IPS-15b (cell line): ENCODE data around the gene KRTAP3-1.
"Not testable (repeated sequence)": the region's sequence is repeated elsewhere in the genome, so short reads cannot be mapped to it uniquely, and the experiment has no call there.

Experiments
- H3K27me3 ChIP-seq: one replicate; pipeline ENCODE4 v1.6.1; 2013; ENCODE audit warnings: low read length; ENCODE audit not compliant: control insufficient read depth, insufficient read depth
- H3K36me3 ChIP-seq: one replicate; pipeline ENCODE4 v1.6.1; 2013; ENCODE audit warnings: low read length; ENCODE audit not compliant: control insufficient read depth, insufficient read depth
- H3K4me1 ChIP-seq: one replicate; pipeline ENCODE4 v1.6.1; 2013; ENCODE audit warnings: mild to moderate bottlenecking, low read length; ENCODE audit not compliant: control insufficient read depth, insufficient read depth
- H3K4me3 ChIP-seq: one replicate; pipeline ENCODE4 v1.5.1; 2013; ENCODE audit warnings: low read depth, low read length
- H3K9ac ChIP-seq: one replicate; pipeline ENCODE4 v1.6.1; 2013; ENCODE audit warnings: low read depth, mild to moderate bottlenecking, low read length
- H3K9me3 ChIP-seq: one replicate; pipeline ENCODE4 v1.6.1; 2013; ENCODE audit warnings: mild to moderate bottlenecking, low read length; ENCODE audit not compliant: control insufficient read depth, insufficient read depth

KRTAP3-1 gene

DNA sequence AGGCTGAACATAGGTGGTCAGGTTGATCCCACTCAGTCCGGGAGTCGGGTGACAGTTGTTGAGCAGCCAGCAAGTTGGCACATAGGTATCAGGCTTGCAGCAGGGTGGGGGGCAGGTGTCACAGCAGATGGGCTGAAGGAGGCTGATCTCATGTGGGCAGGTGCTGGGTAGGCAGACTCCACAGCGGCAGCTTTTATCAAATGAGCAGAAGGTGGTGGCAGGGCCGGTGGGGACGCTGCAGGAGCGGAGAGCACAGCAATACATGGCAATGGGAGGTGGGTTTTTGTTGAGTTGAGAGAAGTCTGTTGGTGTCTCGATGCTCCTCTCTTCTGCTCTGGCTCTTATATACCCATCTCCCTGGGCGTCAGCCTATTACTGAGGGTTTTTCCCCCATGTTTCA lies at the start of gene KRTAP3-1:
KRTAP3-1 (minus strand) TSS at position 318 of the 400 bp plus-strand sequence; CDS start at position 264, 54 bp downstream.
- Histone ChIP-seq H3K36me3 (no peaks in the 10 kb centered on the region), H3K27me3 (no peaks in the 10 kb centered on the region), H3K4me3 (no peak within 1 kb of the TSS)

GRCh38 chr17:41057547-41057946 lies 48.6 kb upstream of the KRTAP3-1 start:
- Histone ChIP-seq H3K4me1 (no peaks in the 10 kb centered on the region), H3K36me3 (no peaks in the 10 kb centered on the region), H3K9ac (no peak overlapping the region), H3K4me3 (no peak overlapping the region), H3K9me3 (no peaks in the 10 kb centered on the region), H3K27me3 (no peaks in the 10 kb centered on the region)

More for the DNA sequence above, at the start of gene KRTAP3-1:
- Histone ChIP-seq H3K9ac (no peak within 1 kb of the TSS), H3K4me1 (peaks cover 2% of the 10 kb centered on the region), H3K9me3 (no peaks in the 10 kb centered on the region)

DNA sequence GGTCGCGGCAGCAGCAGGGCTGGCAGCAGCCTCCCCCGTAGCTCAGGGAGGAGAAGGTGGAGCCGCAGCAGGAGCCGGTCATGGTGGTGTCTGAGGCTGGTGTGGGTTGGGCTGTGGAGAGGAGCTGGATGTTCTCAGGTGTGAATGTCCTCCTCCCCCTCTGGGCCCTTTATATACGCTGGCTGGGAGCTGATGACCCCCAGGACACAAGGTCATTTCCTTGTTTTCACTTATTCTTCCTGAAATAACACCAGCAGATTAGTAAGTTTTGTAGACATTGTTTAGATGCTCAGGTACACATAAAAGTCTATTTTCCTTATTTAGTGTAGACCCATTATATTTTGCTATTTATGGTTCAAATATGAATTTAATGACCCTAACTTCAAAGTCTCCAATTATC lies 46.2 kb upstream of the KRTAP3-1 start, which contains the start of gene KRTAP2-2:
KRTAP2-2 (minus strand) TSS at position 101 of the 400 bp plus-strand sequence; CDS start at position 82, 19 bp downstream.
- H3K27me3 ChIP-seq, H3K4me3 ChIP-seq: not testable (repeated sequence)

DNA sequence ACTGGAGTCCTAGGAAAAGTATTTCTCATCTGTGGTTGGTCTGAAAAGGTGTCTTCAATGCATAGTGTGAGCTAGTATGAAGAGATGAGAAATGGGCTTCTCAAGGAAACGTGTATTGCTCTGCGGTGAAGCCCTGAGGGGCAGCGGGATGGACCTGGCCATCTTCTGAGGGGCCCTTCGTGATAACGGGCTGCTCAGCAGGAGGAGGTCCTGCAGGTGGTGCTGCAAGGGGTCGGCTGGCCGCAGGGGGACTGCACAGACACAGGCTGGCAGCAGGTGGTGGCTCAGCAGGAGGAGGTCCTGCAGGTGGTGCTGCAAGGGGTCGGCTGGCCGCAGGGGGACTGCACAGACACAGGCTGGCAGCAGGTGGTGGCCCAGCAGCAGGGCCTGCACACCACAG lies 45.6 kb upstream of the KRTAP3-1 start:
- not testable (repeated sequence) for H3K9ac ChIP-seq, H3K4me1 ChIP-seq, H3K4me3 ChIP-seq, H3K9me3 ChIP-seq, H3K36me3 ChIP-seq, H3K27me3 ChIP-seq

More for the DNA sequence above, 46.2 kb upstream of the KRTAP3-1 start, which contains the start of gene KRTAP2-2:
- not testable (repeated sequence) for H3K36me3 ChIP-seq, H3K4me1 ChIP-seq, H3K9me3 ChIP-seq, H3K9ac ChIP-seq

- no peaks in the 10 kb centered on the region for H3K36me3 ChIP-seq
- no peak overlapping the region for H3K4me3 ChIP-seq
- H3K27me3 ChIP-seq, result no peaks in the 10 kb centered on the region
- no peaks in the 10 kb centered on the region for H3K4me1 ChIP-seq
- no peaks in the 10 kb centered on the region for H3K9me3 ChIP-seq
- no peak overlapping the region for H3K9ac ChIP-seq
Measured at GRCh38 chr17:41054025-41054424, 45.1 kb upstream of the KRTAP3-1 start.

GRCh38 chr17:41052566-41052965 lies 43.6 kb upstream of the KRTAP3-1 start:
- H3K4me3 ChIP-seq, result no peak overlapping the region
- H3K27me3 ChIP-seq, result no peaks in the 10 kb centered on the region
- no peak overlapping the region for H3K9ac ChIP-seq
- no peaks in the 10 kb centered on the region for H3K4me1 ChIP-seq
- H3K9me3 ChIP-seq, result no peaks in the 10 kb centered on the region
- H3K36me3 ChIP-seq, result no peaks in the 10 kb centered on the region

- no peaks in the 10 kb centered on the region for H3K9me3 ChIP-seq
- no peaks in the 10 kb centered on the region for H3K4me1 ChIP-seq
- no peaks in the 10 kb centered on the region for H3K36me3 ChIP-seq
- H3K4me3 ChIP-seq, result no peak overlapping the region
- H3K27me3 ChIP-seq, result no peaks in the 10 kb centered on the region
- no peak overlapping the region for H3K9ac ChIP-seq
Measured at GRCh38 chr17:41049110-41049509, 40.2 kb upstream of the KRTAP3-1 start.

DNA sequence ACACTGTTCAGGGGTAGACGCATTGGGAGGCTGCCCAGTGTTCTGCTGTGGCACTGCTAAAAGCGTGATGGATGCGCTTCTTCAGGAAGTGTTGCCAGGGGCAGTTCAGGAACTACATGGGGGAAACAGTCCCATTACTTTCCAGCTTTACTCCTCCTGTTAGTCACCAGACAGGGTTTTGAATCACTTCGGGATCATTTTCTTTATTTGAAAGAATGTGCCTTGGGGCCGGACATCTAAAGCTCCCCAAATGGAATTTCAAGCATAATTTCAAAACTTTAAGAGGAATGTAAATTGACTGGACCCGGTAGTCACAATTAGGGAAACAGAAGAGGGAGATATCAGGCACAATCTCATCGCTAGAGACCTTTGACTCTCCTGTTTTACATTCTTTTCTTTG lies 39.5 kb upstream of the KRTAP3-1 start:
- no peaks in the 10 kb centered on the region for H3K9me3 ChIP-seq
- H3K27me3 ChIP-seq, result no peaks in the 10 kb centered on the region
- no peak overlapping the region for H3K9ac ChIP-seq
- no peaks in the 10 kb centered on the region for H3K4me1 ChIP-seq
- H3K4me3 ChIP-seq, result no peak overlapping the region
- no peaks in the 10 kb centered on the region for H3K36me3 ChIP-seq

GRCh38 chr17:41046735-41047465 lies 38.0 kb upstream of the KRTAP3-1 start, which contains the start of gene KRTAP2-1:
TSS of gene KRTAP2-1 (minus strand) at chr17:41047316. CDS start at chr17:41047267, 49 bp downstream.
- H3K9me3 ChIP-seq, H3K27me3 ChIP-seq, H3K4me3 ChIP-seq, H3K9ac ChIP-seq, H3K4me1 ChIP-seq, H3K36me3 ChIP-seq: not testable (repeated sequence)

- H3K4me3 ChIP-seq, result no peak overlapping the region
- H3K36me3 ChIP-seq, result no peaks in the 10 kb centered on the region
- H3K9me3 ChIP-seq, result no peaks in the 10 kb centered on the region
- no peak overlapping the region for H3K9ac ChIP-seq
- H3K27me3 ChIP-seq, result no peaks in the 10 kb centered on the region
- peaks cover 11% of the 10 kb centered on the region for H3K4me1 ChIP-seq
Measured at GRCh38 chr17:41042953-41043352, 34.0 kb upstream of the KRTAP3-1 start.

- peaks cover 11% of the 10 kb centered on the region for H3K4me1 ChIP-seq
- H3K36me3 ChIP-seq, H3K27me3 ChIP-seq, H3K4me3 ChIP-seq, H3K9me3 ChIP-seq, H3K9ac ChIP-seq: not testable (repeated sequence)
Measured at GRCh38 chr17:41040783-41041571, 32.0 kb upstream of the KRTAP3-1 start, which contains the start of gene KRTAP1-1. TSS of gene KRTAP1-1 (minus strand) at chr17:41041450. CDS start at chr17:41041397, 53 bp downstream.
